ENCODE results near the gene RALB.

Gene RALB

DNA sequence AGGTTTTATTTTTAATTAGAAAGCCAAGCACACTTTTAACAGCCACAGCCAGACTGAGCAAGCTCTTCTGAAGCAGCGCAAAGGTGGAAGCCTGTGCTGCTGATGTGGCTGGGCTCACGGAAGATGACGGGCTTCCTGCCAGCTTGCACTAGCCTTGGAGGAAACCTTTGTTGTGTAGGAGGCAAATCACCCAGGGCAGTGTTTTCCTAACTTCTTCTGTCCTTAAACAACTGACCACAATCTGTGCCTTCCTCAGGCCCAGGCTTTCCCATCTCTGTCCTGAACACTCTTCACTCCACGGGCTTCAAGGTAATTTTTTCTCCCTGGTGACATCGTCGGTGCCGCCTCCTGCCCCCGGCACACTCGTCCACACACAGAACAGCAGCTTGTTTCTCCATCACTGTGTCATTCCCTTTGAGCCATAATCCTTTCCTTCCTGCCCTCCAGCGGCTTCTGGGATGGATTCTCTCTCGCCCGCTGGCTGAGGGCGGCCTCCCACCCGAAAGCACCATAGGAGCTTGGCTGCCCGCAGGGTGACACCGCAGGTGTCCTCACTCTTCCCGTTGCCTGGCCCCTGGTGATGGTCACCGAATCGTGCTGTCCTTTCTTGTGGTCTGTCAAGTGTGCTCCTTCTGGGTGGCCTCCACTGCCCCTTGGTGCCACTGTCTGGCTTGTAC is 62.2 kb downstream of the RALB start:
- DNase-seq (ENCODE audit: extremely low spot score), result no peak
- ChIA-PET POLR2A (no interaction called here), CTCF (interaction anchor here (1.2 to 5.1 kb wide), 11 partner anchors 18 to 658 kb away, joined by 3 to 47 read pairs (median 11); partner anchors contain the start of gene RALB)
- TF ChIP-seq, protein P1, sequence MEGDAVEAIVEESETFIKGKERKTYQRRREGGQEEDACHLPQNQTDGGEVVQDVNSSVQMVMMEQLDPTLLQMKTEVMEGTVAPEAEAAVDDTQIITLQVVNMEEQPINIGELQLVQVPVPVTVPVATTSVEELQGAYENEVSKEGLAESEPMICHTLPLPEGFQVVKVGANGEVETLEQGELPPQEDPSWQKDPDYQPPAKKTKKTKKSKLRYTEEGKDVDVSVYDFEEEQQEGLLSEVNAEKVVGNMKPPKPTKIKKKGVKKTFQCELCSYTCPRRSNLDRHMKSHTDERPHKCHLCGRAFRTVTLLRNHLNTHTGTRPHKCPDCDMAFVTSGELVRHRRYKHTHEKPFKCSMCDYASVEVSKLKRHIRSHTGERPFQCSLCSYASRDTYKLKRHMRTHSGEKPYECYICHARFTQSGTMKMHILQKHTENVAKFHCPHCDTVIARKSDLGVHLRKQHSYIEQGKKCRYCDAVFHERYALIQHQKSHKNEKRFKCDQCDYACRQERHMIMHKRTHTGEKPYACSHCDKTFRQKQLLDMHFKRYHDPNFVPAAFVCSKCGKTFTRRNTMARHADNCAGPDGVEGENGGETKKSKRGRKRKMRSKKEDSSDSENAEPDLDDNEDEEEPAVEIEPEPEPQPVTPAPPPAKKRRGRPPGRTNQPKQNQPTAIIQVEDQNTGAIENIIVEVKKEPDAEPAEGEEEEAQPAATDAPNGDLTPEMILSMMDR (IDR thresholded peaks at IDR 0.05; ENCODE audit: control extremely low read depth, extremely low read depth, low read depth, missing control alignments), result no peak

DNA sequence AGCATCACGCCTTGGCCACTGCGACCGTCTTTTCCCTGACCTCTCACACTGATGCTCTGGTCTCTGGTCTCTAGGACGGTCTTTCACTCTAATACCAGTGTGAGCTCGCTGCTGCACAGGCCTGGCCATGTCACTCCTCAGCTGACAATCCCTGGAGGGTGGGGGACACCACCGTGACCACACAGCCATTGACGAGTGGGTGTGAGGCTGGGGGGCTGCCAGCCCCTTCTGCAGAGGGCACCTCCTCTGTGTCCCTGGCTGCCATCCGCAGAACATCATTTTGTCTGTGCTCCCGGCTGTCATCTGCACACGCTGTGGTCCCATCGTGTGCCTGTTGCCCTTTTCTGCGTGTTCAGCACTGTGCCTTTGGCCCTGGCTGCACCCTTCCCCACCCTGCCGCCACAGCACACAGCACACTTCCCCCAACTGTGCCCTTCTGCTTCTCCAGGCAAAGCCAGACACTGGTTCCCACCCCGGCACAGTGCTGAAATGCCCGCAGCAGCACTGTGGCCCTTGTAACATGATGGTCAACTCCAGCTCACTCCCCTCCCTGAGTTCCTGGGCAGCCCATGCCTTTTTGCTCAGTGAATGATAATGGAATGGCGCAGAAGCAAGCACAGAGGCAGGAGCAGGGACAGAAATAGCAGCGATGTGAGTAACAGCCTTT is 62.8 kb downstream of the RALB start:
- ChIA-PET CTCF (interaction anchor here (1.4 to 5.1 kb wide), 3 partner anchors 106 to 140 kb away, joined by 4 to 40 read pairs (median 5); no protein-coding TSS in a partner anchor), POLR2A (no interaction called here)
- TF ChIP-seq, protein P1 (IDR thresholded peaks at IDR 0.05; ENCODE audit: control extremely low read depth, extremely low read depth, low read depth, missing control alignments), result no peak
- no peak for DNase-seq (ENCODE audit: extremely low spot score)

DNA sequence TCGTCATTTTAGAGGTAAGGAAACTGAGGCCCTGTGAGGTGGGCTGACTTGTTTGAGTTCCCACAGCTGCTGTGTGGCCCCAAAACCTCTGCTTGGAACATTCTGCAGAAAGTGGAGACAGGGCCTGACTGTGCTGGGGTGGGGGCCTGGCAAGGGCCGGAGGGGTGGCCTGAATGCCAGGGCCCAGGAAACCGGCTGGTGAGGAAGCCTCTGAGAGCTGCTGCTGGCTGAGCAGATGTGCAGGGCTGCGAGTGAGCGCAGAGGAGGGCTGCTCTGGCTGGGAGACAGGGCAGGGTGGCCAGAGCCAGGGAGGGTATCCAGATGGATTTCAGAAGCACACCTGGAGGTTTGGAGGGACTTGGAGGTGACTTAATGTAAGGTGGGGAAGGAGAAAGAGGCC is 63.4 kb downstream of the RALB start:
- ChIA-PET CTCF (interaction anchor here (0.8 to 1.4 kb wide), 2 partner anchors 114 to 142 kb away, joined by 3 to 4 read pairs; no protein-coding TSS in a partner anchor), POLR2A (no interaction called here)
- no peak for DNase-seq (ENCODE audit: extremely low spot score)
- TF ChIP-seq, protein P1 (IDR thresholded peaks at IDR 0.05; ENCODE audit: control extremely low read depth, extremely low read depth, low read depth, missing control alignments), result no peak

DNA sequence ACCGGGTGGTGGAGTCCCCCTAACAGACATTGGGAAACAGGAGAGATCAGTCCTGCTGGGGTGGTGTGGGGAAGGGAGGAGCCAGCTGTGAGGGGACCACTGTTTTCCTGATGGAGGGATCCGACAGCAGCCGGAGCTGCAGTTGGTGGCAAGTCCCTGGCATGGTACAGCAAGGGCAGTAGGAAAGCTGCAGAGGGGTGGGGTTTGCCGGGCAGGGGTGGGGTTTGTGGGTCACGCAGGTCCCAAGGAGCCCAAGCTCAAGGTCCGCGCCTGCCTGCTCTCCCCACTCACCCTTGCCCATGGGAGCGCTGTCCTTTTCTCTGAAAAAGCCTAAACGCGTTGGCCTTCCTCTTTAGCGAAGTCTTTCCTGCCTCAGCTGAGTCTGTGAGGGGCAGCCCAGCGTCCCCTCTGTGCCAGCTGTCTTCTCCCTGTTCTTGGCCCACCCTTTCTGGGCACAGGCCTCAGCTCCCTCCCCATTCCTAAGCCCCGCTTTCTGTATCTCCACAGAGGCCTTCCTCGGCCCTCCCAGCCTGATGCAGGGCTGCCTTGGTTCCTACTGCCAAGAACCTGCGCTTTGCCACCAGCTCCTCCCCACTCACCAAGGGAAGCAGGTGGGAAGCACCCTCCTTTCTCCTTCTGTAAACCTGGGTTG is 64.0 kb downstream of the RALB start:
- DNase-seq (ENCODE audit: extremely low spot score), result no peak
- CTCF ChIA-PET, result interaction anchor here (0.8 kb wide), 1 partner anchor 142 kb away, joined by 3 read pairs; no protein-coding TSS in a partner anchor
- POLR2A ChIA-PET, result no interaction called here
- TF ChIP-seq, protein P1 (IDR thresholded peaks at IDR 0.05; ENCODE audit: control extremely low read depth, extremely low read depth, low read depth, missing control alignments), result no peak

DNA sequence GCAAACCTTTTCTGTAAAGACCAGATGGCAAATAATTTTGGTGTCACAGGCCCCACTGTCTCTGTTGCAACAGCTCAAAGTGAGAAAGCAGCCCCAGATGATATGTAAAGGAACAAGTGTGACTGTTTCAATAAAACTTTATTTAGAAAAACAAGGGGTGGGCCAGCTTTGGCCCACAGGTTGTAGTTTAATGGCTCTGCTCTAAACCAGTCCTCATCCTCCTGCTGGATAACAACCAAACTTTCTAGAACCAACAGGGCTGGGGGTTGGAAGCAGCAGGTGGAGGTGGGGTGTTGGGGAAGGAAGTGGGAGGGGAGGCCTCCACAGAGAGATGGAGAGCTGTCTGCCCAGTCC is 64.5 kb downstream of the RALB start:
- ChIA-PET POLR2A (no interaction called here), CTCF (no interaction called here)
- TF ChIP-seq, protein P1 (IDR thresholded peaks at IDR 0.05; ENCODE audit: control extremely low read depth, extremely low read depth, low read depth, missing control alignments), result no peak
- DNase-seq (ENCODE audit: extremely low spot score), result no peak

DNA sequence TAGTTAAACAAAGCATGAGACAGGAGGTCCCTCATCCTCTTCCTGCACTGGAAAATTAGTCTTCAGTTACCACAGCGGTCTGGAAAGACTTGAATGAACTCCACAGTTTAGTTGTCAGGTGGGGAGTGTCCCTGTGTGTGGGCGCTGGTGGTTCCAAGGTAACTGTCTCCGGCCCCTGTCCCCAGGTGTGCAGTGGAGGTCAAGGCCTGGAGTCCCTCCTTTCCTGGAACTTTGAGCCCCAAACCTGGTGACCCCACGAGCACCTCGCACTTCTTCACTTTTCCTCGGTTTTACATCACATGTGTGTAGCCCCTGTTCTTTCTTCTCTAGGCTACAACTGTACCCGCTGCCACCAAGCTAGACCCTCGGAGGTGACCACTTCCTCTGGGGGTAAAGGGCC is 65.3 kb downstream of the RALB start:
- TF ChIP-seq, protein P1 (IDR thresholded peaks at IDR 0.05; ENCODE audit: control extremely low read depth, extremely low read depth, low read depth, missing control alignments), result no peak
- ChIA-PET CTCF (no interaction called here), POLR2A (no interaction called here)
- no peak for DNase-seq (ENCODE audit: extremely low spot score)

Data from GM10248 (cell line).